NCI-H1105 treated with DMSO at 0.1 percent for 48 hours (cell line): ENCODE results near the gene IGSF11.
"Not testable (repeated sequence)": the region's sequence is repeated elsewhere in the genome, so short reads cannot be mapped to it uniquely, and the experiment has no call there.

Experiments used
- DNase-seq: peaks from one replicate; lab custom pipeline; 2025; lab: John Stamatoyannopoulos, UW

IGSF11 gene

GRCh38 chr3:119034256-119035013 is at the start of gene IGSF11:
Gene IGSF11 (minus strand): TSS chr3:119034846. CDS start chr3:119034582, 264 bp downstream.
- peak; percentile 95 for DNase-seq

DNA sequence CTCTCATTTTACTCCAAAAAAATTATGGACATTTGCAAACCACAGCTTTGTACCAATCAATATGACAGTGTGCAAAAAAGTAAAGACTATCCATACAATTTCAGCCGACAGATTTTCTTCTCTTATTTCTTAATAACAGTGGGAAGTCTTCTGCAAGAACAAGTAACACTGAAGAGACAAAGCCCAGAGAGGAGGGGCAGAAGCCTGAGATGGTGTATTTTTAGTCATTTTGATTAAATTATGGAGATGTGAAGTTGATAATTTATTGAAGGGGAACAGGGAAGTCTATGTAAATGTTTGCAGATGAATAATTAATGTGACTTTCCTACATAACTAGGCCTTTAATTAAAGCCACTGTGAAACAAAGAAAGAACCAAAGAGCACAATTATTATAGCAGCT is 45.7 kb upstream of the IGSF11 start:
- no peak for DNase-seq

GRCh38 chr3:119073258-119074001 is 38.8 kb upstream of the IGSF11 start:
- no peak for DNase-seq

DNA sequence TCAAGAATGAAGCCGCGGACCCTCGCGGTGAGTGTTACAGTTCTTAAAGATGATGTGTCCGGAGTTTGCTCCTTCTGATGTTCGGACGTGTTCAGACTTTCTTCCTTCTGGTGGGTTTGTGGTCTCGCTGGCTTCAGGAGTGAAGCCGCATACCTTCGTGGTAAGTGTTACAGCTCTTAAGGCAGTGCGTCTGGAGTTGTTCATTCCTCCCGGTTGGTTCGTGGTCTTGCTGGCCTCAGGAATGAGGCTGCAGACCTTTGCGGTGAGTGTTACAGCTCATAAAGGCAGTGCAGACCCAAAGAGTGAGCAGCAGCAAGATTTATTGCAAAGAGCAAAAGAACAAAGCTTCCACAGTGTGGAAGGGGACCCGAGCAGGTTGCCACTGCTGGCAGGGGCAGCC is 37.8 kb upstream of the IGSF11 start:
- DNase-seq, result not testable (repeated sequence)

DNA sequence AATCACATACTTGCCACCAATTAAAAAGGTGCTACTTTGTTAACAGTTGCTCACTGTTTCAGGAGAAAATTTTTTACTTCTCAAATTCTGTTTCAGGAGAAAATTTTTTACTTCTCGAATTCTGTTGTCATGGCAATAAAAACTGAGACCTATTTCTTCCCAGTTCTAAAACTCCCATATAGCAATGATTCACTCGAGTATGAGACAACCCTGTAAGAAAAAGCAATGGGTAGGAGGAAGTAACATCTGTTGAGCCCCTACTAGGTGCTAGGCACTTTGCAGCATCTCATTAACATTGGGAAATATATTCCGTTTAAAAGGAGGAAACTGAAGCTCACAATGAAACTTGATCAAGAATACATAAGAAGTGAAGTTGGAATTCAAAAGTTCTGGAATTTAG is 35.1 kb upstream of the IGSF11 start:
- no peak for DNase-seq

DNA sequence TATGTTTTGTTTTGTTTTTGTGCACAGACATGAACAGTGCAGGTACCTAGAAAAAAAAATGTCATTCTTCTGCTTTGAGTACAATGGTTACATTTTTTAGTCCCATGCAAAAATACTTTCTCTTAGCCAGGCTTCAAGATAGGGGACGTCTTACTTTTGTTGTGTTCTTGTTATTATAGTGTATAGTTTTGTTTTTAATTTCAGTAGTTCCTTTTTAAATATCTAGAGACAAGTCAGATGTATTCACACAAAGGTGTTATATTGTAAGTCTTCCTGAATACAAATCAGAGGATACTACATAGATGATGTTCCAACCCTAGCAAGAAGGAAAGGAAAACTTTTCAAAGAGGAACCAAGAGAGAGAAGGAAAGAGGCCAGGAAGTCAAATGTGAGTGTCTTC is 28.8 kb upstream of the IGSF11 start:
- DNase-seq, result no peak

DNA sequence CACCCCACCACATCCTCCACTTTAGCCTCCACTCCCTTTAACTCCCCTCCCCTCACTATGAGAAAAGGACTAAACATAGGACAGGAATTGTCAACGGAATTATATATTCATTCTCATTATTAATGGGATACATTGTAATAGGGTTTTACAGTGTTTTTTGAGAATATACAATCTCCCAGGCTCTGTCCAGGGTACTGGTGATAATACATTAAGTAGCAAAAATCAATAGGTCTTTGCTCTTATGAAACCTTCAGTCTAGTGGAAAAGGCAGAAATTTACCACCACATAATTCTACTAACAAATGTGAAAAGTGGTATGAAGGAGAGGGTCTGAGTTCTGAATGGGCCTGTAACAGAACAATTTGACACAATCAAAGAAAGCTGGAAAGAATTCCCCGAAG is 28.2 kb upstream of the IGSF11 start:
- DNase-seq, result no peak

GRCh38 chr3:119044593-119044992 is 9.9 kb upstream of the IGSF11 start:
- DNase-seq, result no peak

DNA sequence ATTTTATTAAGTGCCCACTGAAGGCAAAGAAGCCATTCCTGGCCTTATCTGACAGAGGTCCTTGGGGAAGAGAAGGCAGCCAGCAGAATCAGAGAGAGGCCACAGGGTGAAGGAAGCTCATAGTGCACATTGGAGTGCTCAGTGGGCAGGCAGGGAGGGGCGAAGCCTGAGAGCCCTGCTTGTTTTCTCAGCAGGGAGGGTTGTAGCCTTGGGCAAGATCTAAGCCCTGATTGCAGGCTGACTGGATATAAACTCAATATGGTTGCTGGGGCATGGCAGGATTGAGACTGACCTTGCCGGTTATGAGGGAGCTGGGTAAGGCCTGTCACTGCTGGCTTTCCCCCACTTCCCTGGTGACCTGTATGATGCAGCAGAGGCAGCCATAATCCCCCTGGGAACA is 7.5 kb upstream of the IGSF11 start:
- DNase-seq, result no peak

DNA sequence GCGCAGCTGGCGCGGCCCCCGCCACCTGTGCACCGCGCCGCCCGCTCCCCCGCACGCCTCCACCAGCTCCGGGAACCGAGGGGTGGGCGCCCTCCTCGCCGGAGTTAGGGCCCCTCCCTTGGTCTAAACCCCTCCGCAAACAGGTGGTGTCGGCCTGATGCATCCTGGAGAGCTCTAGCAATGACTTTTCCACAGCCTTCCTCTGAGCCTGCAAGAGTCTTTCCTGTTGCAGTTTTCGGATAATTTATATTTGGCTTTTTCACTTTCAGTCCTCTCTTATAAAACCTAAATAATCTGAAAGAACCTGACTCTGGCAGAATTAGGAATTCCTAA is 334 bp upstream of the IGSF11 start:
- DNase-seq, result no peak

- no peak for DNase-seq
Observed at GRCh38 chr3:119033393-119034255, 1.0 kb downstream of the IGSF11 start.

DNA sequence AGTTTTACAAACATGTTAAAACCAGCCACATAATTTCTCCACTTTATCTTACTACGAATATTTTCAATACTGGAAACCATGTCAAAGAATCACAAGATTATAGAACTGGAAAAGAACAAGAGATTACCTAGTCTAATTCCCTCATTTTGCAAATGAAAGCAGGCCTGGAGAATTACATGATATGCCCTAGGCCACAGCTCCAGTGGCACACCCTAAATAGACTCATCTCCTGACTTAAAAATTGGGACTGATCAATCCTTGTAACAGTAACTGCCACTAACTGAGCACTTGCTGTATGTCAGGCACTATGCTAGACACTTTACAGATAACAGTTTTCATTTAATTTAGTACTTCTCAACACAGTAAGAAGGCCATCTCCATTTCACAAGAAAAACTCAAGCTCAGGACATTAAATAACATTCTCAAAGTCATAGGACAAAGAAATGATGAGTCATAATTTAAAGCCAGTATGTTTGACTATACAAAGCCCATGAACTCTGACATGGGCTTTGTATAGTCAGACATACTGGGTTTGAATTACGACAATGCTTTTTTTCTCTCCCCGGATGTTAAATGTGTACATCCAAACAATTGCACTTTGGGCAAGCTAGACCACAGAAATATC is 9.4 kb downstream of the IGSF11 start:
- DNase-seq, result no peak

- DNase-seq, result no peak
Observed at GRCh38 chr3:119019767-119020518, 14.7 kb downstream of the IGSF11 start.

GRCh38 chr3:119018690-119019463 is 15.8 kb downstream of the IGSF11 start:
- no peak for DNase-seq

GRCh38 chr3:119015942-119016341 is 18.7 kb downstream of the IGSF11 start:
- no peak for DNase-seq

DNA sequence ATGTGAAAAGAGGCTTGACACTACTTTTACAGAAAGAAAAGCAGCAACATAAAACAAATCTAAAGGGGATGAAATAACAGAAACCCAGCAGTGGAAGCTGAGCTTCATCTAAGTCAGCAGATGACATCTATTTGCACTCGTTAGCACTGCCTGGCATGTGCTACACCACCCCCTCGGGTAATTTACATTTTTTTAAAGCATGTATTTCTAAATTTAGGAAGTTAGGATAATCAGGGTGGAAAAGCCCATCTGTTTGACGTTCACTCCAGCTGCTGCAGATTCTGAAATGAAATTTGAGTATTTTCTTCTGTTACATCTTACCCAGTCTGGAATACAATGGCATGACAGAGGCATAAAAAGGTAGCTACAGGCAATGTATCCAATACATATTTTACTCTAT is 20.7 kb downstream of the IGSF11 start:
- no peak for DNase-seq

- no peak for DNase-seq
Observed at GRCh38 chr3:119011528-119011927, 23.1 kb downstream of the IGSF11 start.

GRCh38 chr3:118997190-118997589 is 37.5 kb downstream of the IGSF11 start:
- no peak for DNase-seq

DNA sequence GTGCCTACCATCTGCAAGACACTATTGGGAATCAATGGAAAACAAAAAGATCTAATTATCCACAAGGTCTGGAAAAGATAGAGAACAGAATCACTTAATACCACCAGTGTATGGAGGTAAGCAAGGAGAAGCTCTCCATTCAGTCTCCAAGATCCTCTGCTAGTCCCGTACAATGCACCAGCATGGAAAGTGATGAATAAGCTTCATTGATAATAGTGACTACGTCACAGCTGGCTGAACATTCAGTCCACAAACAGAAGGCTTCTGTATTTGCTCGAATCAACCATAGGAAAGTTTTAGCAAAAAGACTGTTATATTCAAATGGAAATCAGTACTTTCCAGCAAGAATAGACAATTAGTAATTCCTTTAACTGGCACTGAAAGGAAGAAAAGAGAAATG is 42.9 kb downstream of the IGSF11 start:
- DNase-seq, result no peak

GRCh38 chr3:118990823-118991560 is 43.7 kb downstream of the IGSF11 start:
- no peak for DNase-seq
